GM21619 (cell line): ENCODE measurements around the gene VPS41.
"Not testable (repeated sequence)": the region's sequence is repeated elsewhere in the genome, so short reads cannot be mapped to it uniquely, and the experiment has no call there.

Experiments used
- ATAC-seq: cut with Tn5 transposase; IDR thresholded peaks from one replicate; pipeline ENCODE4 v1.9.1; 2021; ENCODE audit not compliant: unreplicated experiment

The VPS41 gene

DNA sequence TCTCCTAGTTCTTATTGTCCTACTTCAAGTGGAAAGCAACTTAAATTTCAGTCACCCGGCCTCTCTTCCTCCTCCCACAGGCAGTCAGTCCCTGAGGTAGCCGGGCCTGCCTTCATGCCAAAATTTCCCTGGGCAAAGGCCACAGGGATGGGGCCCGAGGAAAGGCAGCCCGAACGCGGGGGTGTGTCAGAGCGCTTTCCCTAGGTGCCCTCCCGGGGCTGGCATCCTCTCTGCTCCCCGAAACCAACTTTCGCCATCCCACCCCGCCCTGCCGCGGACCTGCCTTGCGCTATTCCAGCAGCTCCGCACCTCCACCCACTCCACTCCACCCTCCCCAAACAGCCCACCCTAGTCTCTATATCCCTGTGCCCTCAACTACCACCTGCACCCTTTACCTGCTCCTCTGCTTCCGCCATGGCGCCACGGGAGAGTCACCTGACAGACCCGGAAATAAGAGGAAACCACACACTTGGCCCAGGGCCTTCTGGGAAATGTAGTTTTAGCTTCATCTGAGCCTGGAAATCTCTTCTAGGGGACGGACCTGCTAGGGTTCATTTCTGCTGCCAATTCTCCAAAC, at the start of gene VPS41:
Gene VPS41, minus strand, starts transcription at position 433 of the 577 bp plus-strand sequence. Its CDS starts 17 bp downstream, at position 416.
- peak; percentile 98 for ATAC-seq

GRCh38 chr7:38955892-38956291, 46.9 kb upstream of the VPS41 start:
- ATAC-seq: no peak

- ATAC-seq: no peak
These were observed 45.0 kb upstream of the VPS41 start for GRCh38 chr7:38953971-38954370.

- no peak for ATAC-seq
These were observed 44.2 kb upstream of the VPS41 start for GRCh38 chr7:38953227-38953626.

DNA sequence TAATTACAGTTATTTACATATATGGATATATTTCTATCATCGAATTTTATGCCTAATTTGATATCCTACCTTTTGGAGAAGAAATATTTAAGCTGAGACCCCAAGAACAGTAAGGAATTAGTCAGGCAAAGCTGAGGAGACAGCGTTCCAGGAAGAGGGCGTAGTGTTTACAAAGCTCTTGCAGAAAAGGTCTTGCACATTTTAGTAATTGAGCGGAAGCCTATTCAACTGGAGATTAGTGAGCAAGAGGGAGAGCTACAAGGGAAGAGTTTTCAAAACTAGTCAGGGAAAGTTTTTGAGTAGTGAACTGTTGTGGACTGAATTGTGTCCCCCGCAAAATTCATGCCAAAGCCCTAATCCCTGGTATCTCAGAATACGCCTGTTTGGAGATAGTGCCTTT, 42.2 kb upstream of the VPS41 start:
- ATAC-seq: no peak

DNA sequence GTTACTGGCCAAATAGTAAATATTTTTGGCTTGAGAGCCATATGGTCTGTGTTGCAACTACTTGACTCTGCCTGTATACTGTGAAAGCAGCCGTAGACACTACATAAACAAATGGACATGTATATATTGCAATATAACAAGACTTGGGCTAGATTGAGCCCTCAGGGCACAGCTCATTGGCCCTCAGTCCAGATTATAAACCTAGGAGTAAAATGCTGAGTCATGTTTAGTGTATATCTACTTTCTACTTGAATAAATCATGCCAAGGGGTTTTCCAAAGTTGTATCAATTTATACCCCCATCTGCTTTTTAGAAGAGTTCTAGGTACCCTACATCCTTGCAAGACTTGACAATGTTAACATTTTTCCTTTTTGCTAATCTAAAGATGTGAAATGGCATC, 41.3 kb upstream of the VPS41 start:
- ATAC-seq: no peak

DNA sequence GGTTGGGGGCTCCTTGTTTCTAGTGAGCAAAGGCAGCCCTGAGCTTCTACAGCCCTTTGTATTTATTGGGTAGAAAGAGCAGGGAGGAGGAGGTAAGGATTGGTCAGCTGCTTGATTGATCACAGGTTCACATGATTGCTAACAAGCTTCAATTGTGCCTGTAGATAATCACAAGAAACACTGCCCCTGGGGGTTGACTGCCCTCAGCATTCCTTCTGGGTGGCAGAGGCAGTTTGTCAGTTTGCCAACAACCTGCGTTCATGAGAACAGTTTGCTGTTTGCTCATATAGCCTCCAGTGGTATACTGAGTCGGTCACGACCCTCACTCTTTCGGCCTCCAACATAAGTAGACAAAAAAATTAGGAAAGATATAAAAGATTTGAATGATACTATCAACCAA, 38.5 kb upstream of the VPS41 start:
- ATAC-seq: not testable (repeated sequence)

GRCh38 chr7:38942431-38943051, 33.5 kb upstream of the VPS41 start:
- ATAC-seq: no peak

DNA sequence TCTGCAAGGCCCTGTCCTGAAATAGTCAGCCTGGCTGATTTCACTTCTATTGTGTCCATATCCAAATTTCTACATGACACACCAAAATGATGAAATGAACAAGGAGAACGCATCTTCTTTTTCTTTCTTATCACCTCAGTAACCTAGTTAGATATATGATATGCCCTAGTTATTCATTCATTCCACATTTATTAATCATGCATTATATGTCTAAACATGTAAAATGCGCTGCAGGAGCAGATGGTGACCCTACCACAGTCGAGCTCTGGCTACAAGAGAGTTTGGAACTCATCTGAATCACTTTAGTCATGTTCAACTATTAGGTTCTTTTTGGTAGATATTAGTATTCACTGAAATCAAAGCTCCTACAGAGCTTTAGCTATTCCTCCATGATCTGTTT, 31.8 kb upstream of the VPS41 start:
- no peak for ATAC-seq

GRCh38 chr7:38938589-38938988, 29.6 kb upstream of the VPS41 start:
- ATAC-seq: no peak

GRCh38 chr7:38938001-38938485, 29.1 kb upstream of the VPS41 start:
- no peak for ATAC-seq

DNA sequence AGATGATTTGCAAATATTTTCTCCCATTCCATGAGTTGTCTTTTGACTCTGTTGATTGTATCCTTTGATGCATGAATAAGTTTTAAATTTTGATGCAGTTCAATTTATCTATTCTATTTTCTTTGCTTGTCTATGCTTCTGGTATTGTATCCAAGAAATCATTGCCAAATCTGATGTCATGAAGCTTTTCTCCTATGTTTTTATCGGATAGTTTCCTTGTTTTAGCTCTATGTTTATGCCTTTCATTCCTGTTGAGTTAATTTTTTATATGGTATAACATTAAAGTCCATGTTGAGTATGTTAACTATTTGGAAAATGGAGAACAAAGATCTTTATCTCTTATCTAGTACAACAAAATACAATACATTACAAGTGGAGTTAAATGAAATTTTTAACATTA, 27.6 kb upstream of the VPS41 start:
- ATAC-seq: no peak

GRCh38 chr7:38934536-38934935, 25.5 kb upstream of the VPS41 start:
- no peak for ATAC-seq

DNA sequence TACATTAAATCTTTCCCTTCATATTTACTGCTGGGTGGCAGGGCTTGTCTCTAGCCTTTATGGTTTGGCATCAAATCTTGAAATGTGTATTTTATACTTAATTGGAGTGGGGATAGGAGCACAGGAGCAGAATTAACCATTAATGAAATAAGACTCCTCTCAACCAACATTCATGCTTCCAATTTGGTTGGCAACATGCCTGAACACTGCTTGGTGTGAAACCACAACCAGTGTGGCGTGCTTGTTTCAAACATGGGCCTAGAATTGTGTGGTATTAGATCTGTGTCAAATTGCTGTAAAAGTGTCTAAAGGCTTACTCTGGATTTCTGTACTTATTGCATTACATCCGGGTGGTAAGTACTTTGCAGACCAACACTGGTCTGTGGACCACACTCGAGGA, 25.1 kb upstream of the VPS41 start:
- no peak for ATAC-seq

- peak; percentile 87 for ATAC-seq
These were observed 23.6 kb upstream of the VPS41 start for GRCh38 chr7:38932509-38933168.

- ATAC-seq: no peak
These were observed 20.6 kb upstream of the VPS41 start for GRCh38 chr7:38929460-38930171.

GRCh38 chr7:38928506-38928905, 19.5 kb upstream of the VPS41 start:
- no peak for ATAC-seq

DNA sequence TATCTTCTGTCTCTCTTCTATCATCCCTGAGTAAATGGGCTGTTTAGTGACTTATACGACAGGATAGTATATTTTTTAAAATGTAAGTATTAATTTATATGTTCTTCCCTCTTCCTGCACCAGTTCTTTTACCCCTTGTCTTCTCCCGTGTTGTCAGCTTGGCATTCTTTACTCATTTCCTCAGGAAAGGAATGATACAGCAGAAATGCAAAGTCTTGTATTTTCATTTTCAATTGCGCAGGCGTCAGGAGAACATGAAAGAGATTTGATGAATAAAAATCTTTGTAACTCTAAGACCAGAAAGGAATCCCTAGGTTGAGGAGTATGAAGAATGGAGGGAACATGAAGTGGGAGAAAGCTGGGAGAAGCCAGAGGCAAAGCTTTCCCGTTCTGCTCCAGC, 18.8 kb upstream of the VPS41 start:
- no peak for ATAC-seq

DNA sequence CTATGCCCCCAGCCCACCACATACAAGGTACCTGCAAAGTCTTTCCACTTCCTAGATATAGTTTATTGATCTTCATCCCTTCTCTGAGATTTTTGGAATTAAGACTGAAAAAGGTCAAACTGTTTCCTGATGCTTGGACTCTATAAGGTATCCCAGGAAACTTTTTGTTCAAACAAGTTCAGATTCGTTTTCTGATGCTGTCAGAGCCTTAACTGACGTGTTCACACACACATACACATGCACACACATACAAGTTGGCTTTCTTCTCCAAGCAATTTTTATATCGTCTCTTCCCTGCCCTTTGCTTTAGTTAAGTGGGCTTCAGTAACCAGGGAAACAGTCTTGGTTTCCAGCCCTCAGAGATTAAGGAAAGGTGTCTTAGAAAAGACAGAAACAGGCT, 11.7 kb upstream of the VPS41 start:
- ATAC-seq: no peak

DNA sequence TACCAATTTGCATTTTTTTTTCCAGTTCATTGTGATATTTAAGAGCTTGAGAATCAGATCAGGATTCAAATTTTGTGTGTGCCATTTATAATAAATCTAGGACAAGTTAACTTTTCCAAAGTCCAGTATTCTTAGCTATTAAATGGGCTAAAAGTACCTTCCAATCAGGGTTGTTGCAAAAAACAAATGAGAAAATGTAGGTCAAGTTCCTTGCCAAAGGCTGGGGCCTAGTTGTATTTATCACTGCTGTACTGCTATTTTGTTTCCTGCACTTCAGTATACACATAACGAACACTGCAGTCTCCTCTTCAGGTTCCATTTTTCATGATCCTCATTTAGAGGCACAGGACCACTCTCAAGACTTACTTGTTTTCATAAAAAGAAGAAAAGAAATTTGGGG, 7.4 kb upstream of the VPS41 start:
- ATAC-seq: no peak

GRCh38 chr7:38909870-38910269, 879 bp upstream of the VPS41 start:
- ATAC-seq: no peak

- no peak for ATAC-seq
These were observed 1.2 kb downstream of the VPS41 start for GRCh38 chr7:38907766-38908165.
